Inflammatory macrophage treated with lipopolysaccharide for 4 hours (primary cell): Measurements from ENCODE around the gene USH1C.

Experiments
- DNase-seq: peaks from one replicate; pipeline ENCODE4 v3.0.0-alpha.2; 2020

Gene USH1C

DNA sequence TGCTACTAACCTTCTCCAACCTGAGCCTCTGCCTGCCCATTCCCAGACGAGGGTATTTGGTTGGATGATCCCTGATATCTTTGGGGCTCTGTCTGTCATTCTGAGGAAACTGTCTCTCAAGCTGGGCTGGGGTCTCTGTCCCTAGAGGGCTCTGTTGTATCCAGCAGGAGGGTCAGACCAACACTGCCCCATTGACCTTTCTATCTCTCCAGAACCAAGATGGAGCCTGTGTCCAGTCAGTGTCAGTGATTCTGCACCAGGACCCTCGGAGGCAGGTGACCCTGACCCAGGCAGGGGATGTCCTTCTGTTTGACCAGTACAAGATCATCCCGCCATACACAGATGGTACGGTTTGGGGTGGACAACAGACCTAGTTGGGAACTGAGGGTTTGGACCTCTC lies 24.7 kb upstream of the USH1C start:
- DNase-seq: no peak

GRCh38 chr11:17564687-17565042 lies 20.4 kb upstream of the USH1C start:
- DNase-seq: no peak

GRCh38 chr11:17563961-17564686 lies 19.9 kb upstream of the USH1C start:
- no peak for DNase-seq

GRCh38 chr11:17563231-17563646 lies 19.0 kb upstream of the USH1C start:
- peak; percentile 35 for DNase-seq

DNA sequence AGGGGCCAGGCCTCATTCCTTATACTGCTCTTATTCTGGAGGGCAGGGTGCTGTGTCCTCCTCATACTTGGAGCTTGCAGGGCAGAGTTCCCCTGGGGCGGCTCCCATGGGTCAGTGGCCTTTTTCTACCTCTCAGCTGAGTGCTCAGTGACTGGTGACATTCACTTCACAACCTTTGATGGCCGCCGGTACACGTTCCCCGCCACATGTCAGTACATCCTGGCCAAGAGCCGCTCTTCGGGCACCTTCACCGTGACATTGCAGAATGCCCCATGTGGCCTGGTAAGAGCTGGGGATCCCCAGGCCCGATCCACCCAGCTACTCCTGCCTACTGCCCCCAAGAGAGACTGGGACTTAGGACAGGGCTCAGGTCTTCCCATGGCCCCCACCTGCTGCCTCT lies 17.3 kb upstream of the USH1C start:
- DNase-seq: no peak

DNA sequence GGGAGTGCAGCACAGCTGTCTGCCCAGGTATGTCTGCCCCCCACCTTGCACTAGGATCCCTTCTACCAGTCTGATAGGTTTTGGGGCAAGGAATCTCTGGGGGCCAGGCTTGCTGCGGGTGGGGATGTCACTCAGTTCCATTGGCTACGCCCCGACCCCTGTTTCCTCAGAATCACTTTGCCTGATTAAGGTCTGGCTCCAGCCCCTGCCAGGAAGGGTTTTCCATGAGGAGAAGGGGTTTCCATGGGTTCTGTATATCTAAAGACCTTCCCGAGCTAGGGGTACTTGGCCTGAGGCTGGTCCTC lies 16.8 kb upstream of the USH1C start:
- DNase-seq: no peak

GRCh38 chr11:17560281-17561110 lies 16.3 kb upstream of the USH1C start:
- no peak for DNase-seq

GRCh38 chr11:17559341-17560087 lies 15.3 kb upstream of the USH1C start:
- DNase-seq: no peak

- no peak for DNase-seq
Measured at GRCh38 chr11:17558916-17559315, 14.7 kb upstream of the USH1C start.

DNA sequence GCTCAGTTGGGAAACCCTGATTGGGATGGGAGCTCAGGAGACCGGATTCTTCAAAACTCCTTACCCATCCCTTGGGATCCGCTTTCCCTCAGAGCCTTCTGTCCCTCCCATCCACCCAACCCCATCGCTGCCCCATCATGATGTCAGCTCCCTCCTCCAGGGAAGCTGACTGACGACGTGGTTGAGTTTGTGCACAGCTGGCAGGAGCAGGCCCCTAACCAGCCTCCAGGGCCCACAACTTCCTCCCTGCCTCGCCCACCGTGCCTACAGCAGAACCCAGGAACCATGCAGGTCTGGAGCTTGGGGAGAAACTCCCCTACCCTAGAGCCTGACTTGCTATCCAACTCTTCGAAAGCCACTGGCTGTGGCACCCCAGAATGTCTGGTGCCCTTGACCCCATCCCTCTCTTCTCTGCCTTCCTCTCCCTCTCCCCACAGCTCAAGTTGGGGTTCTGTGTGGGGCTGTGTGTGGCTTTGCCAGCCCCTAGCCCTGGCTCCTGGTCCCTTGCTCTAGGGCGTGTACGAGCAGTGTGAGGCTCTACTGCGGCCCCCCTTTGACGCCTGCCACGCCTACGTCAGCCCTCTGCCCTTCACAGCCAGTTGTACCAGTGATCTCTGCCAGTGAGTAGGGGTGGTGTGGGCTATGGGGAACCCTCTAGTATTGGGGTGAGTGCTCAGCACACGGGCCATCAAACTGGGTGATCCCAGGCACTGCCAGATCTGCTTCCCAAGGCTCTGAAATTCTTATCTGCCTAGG lies 14.0 kb upstream of the USH1C start:
- no peak for DNase-seq

DNA sequence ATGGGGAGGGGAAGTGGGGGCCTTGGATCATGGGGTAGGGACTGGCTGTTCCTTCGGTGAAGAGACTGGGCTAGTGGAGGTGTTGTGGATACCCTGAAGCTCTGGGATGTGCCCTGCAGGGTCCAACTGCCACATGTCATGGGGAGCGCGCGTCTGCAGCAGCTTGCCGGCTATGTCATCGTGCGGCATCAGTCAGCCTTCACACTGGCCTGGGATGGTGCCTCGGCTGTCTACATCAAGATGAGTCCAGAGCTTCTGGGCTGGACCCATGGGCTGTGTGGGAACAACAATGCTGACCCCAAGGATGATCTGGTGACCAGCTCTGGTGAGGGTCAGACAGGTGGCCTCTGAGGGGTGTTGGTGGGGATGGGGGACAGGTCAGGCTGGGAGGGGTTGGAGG lies 12.8 kb upstream of the USH1C start:
- no peak for DNase-seq

- no peak for DNase-seq
Measured at GRCh38 chr11:17554487-17554886, 10.3 kb upstream of the USH1C start.

DNA sequence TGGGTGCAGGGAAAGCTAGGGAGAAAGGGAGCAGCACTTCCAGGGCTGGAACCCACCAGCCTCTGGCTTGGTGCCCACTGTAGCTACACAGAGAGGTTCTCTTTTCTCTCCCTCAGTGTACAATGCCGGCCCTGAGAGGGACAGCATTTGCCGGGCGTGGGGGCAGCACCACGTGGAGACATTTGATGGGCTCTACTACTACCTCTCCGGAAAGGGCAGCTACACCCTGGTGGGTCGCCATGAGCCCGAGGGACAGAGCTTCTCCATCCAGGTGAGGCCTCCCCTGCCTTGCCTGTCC lies 9.0 kb upstream of the USH1C start:
- no peak for DNase-seq

DNA sequence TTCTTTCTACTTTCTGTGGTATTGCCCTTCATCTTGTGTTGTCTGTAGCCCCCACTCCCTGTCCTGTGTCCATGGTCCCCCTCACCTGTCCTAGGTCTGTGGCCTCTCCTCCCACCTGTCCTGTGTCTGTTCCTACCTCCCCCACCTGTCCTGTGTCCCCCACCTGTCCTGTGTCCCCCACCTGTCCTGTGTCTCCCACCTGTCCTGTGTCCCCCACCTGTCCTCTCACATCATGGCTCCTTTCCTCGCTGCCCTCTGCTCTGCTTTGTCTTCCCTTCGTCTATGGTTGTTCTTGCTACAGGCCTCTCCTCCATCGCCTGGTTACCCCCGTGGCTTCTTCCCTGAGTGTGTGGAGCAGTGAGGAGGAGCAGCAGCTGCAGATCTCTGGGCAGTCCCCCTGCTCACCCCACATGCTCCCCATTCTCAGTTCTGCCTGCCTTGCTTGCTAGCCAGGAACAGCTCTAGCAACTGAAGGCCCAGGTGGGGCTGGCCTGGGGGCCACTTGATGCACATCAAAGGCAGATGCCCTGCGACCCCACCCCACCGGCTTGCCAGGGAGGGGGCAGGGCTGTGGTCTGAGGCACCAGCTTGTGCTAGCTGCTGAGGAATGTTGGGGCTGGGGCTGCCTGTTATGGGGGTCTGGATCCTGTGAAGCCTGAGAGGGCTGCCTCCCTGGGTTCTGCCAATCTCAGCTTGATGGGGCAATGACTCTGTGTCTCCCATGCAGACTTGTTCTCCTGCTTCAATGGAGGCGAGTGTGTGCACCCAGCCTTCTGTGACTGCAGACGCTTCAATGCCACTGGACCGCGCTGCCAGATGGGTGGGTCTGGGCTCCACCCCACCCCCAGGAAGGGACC lies 8.4 kb upstream of the USH1C start:
- DNase-seq: no peak

DNA sequence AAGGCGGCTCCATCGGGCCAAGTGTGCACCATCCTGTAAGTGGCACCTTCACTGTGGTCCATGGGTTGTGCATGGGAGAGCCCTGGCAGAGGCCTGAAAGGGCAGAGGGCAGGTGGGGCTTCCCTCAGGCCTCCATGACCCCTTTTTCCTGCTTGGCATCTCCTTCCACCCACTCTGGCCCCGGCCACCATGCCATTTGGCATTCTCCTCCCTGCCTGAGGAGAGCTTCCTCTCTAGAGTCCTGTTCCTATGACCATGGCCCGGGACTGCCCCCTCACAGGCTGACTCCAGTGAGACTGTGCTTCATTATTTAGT lies 7.8 kb upstream of the USH1C start:
- DNase-seq: no peak

GRCh38 chr11:17551347-17552040 lies 7.3 kb upstream of the USH1C start:
- DNase-seq: no peak

- DNase-seq: no peak
Measured at GRCh38 chr11:17550450-17551346, 6.5 kb upstream of the USH1C start.

- DNase-seq: no peak
Measured at GRCh38 chr11:17548444-17548843, 4.2 kb upstream of the USH1C start.

DNA sequence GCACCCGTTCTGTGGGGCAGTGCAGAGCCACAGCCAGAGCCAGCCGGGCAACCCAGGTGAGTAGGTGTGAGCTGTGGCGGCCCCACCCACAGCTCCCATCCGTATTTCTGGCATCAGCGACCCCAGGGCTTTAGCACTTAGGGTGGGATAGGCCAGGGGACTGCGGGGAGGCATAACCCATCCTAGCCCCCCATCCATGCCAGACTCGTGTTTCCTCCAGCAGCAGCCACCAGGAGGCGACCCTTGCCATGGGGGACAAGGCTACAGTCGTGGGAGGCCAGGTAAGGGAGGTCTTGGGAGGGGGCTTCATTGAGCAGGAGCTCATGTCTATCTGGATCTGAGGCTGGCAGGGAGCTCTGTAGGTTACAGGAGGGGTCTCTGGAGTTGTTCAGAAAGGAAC lies 3.7 kb upstream of the USH1C start:
- DNase-seq: no peak

GRCh38 chr11:17547051-17547577 lies 2.9 kb upstream of the USH1C start, which contains the start of gene OTOG:
TSS of gene OTOG (plus strand) at chr11:17547259. CDS start at chr11:17547373, 114 bp downstream.
- no peak for DNase-seq

DNA sequence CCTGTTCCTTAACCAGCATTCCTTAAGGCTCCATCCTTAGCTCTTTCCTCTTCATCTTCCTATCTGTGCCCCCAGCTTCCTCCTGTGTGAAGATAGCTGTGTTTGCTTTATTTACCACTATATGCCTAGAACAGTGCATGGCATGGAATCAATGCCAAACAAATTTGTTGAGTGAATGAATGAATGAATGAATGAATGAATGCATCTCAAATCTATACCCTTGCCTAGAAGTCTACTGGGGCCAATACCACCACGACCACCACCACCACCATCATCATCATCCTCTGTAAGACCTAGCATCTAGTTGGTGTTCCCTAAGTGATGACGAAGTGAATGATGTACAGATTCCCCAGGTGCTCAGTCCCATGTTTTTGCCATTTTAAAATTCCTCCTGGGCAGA lies 2.0 kb upstream of the USH1C start:
- no peak for DNase-seq
